HTR-8/SVneo (cell line): ENCODE data around the gene NAAA.
"Not testable (repeated sequence)": the region's sequence is repeated elsewhere in the genome, so short reads cannot be mapped to it uniquely, and the experiment has no call there.

Experiments used
- DNase-seq: peaks from one replicate; pipeline ENCODE4 v3.0.0; 2011; ENCODE audit warnings: low spot score, mixed read lengths; ENCODE audit not compliant: insufficient read length
- FAIRE-seq: peaks from 2 replicates; lab custom pipeline; 2011; peaks lifted over from hg19 to GRCh38; lab: Jason Lieb, UNC

Gene NAAA

DNA sequence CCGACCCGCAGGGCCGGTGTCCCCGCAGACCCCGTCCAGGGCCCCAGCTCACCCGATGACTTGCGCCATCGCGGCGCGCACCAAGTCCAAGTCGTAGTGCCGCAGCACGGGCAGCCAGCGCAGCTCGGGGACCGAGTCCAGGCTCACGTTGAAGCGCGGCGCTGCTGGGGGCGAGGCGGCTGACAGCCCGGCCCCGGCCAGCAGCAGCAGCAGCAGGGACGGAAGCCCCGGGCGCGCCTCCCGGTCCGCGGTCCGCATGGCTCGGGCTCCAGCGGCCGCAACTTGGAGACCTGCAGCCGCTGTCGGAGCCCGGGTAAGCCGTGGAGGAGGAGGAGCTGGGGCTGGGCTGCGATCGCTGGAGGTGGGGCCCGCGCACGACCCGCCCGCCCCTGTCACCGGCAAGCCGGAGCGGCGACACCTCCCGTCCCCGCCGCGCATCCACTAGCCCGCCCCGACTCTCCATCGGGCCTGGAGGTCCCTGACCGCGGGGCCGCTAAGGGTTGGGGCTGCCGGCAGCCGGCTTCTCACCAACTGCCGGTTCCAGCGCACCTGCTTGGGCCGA lies at the start of gene NAAA:
NAAA (minus strand) TSS at position 322 of the 562 bp plus-strand sequence; CDS start at position 258, 64 bp downstream.
- DNase-seq (peak; percentile 41), FAIRE-seq (no peak)

DNA sequence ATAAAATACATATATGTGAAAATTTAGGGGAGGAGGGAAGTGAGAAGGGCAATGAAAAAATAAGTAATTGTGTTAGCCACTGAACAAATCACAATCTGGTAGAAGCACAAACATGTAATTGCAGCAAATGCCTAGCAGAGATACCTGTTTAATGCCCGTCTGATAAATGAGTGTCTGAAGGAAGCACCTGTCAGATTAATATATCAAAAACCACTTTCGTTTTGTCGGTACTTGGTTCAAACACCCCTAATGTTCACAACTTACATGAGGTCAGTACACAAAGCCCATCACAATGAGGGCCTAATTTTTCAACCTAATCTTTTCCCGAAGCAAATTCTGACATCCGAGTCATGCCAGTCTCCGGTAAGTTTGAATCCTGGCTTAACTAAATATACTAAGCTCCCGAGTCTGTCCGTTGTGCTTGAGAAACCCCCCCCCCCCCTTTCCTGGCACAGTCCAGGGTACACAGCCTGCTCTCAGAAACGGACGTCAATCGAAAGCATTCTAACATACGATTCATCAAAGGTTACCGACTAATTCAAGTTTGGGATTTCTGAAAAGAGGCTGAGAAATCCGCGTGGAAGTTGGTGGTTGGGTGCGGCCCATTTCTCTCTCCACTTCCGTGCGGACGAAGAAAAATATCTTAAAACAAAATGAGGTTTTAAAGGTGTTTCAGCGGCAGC lies 49.2 kb upstream of the NAAA start:
- no peak for FAIRE-seq
- no peak for DNase-seq

DNA sequence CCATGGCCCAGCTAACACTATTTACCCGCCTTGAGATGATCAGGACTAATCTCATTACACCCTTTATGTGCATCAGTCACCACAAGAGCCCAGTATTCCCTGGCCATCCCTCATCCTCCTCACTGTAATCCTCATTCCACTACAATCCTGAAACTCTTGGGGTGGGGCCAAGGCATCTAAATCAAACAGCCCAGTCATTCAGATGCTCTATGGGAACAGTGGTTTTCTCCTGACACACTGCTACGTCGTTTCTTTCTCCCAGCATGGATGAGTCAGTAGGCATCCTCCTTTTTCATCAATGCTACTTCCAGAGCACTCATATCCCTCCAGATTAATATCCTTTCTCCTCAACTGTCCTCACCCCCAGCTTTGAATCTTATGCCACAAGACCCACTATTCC lies 44.3 kb upstream of the NAAA start:
- FAIRE-seq (no peak), DNase-seq (peak; percentile 10)

DNA sequence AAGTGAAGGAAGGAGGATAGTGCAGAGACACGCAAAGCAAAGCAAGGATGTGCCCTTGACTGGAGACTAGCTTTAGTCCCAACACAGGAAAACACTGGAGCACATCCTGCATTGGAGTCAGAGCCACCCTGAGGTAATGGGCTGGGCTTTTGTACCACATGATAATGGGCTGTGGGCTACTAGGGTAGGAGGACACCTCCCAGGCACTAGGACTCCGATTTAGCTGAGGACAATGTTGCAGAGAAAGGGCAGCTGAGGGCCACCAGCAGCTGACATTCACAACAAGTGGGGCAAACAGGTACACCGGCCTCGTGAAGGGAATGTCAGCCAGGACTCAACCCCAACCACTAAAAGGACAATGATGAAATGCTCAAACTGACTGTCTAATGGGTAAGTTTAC lies 39.8 kb upstream of the NAAA start:
- FAIRE-seq (no peak), DNase-seq (no peak)

DNA sequence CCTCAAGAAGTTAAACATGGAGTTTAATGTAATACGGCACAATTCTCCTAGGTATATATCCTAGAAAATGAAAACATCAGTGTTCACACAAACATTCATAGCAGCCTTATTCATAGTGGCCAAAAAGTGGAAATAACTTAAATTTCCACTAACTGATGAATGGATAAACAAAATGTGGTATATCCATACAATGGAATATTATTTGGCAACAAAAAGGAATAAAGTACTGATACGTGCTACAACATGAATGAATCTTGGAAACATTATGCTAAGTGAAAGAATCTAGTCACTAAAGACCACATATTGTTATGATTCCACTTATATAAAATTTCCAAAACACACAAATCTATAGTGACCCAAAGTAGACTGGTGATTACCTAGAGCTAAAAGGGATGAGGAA lies 35.4 kb upstream of the NAAA start:
- DNase-seq (no peak), FAIRE-seq (no peak)

DNA sequence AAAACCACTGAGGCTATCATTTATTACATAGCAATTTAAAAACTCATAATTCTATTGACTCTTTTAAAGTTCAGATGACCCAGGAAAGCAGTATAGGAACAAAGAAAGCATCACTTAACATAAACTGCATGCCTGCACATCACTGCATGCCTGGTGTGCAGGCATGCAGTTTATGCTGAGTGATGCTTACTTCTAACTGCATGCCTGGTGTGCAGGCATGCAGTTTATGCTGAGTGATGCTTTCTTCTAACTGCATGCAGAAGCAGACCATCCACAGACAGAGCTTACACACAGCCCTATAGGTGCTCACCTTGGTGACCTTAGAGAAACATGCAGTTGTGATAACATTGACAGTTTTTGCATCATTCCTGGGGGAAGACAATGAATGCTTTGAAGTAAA lies 33.0 kb upstream of the NAAA start:
- no peak for DNase-seq
- no peak for FAIRE-seq

DNA sequence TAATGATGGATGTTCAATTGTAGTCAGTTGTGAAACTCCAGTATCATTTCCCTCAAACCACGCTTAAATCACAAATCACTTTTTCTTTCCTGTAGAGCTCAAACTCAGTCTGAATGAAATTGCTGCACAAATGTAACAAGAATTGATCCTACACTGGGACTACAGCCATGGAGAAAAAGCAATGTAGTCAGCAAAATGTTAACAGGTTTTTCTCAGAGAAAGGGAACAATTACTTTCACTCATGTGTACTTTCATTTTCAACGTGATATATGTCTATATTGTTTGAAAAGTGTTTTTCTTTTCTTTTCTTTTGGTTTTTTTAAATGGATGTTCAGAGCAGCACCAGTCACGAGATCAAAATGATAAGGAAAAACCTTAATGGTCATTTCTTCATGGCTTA lies 27.3 kb upstream of the NAAA start:
- FAIRE-seq = no peak
- DNase-seq = no peak

DNA sequence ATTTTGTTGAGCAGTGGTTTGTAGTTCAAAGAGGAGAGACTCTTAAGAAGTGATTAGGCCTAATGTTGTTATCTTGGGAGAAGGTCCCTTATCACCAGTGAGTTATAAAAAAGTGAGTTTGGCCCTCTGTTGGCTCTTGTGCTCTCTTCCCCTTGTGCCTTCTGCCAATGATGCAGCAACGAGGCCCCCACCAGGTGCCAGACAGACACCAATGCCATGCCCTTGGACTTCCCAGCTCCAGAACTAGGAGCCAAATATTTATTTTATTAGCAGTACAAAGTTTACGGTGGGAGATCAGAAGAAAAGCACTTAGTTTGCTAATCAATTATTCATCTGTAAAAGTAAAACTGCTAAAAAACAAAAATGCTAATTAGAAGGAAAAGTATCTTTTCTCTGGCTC lies 22.7 kb upstream of the NAAA start:
- FAIRE-seq = no peak
- no peak for DNase-seq

DNA sequence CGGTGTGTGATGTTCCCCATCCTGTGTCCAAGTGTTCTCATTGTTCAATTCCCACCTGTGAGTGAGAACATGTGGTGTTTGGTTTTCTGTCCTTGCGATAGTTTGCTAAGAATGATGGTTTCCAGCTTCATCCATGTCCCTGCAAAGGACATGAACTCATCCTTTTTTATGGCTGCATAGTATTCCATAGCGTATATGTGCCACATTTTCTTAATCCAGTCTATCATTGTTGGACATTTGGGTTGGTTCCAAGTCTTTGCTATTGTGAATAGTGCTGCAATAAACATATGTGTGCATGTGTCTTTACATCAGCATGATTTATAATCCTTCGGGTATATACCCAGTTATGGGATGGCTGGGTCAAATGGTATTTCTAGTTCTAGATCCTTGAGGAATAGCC lies 21.3 kb upstream of the NAAA start:
- not testable (repeated sequence) for DNase-seq, FAIRE-seq

DNA sequence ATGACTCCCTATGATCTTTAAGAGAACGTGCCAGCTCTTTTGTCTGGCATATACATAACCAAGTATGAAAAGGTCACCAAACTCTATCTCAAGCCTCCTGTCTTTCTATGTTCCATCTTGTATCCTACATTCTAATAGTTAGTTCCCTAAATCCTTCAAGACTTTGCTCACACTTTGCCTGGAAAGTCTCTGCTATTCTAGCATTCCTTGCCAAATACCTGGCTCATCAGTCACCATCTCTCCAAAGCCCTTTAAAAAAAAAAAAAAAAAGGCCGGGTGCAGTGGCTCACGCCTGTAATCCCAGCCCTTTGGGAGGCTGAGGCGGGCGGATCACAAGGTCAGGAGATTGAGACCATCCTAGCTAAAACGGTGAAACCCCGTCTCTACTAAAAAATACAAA lies 17.7 kb upstream of the NAAA start:
- FAIRE-seq, DNase-seq: not testable (repeated sequence)

DNA sequence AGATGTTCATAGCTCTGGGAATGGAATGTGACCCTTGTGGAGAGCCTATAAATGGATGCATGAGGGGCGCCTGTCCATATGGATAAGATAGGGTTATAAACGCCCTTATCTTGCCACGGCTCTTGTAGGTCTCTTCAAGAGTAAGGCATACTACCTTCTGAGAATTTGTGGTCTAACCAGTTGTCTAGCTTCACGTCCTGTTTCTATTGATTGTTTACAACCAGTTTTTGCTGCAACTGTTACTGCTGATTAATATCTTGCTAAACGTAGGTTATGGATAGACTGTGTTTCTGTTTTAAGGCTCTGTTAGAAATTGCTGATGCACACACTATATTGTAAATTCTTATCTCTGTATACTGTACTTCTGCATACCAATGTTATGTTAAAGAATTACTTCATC lies 14.0 kb upstream of the NAAA start:
- not testable (repeated sequence) for FAIRE-seq, DNase-seq

DNA sequence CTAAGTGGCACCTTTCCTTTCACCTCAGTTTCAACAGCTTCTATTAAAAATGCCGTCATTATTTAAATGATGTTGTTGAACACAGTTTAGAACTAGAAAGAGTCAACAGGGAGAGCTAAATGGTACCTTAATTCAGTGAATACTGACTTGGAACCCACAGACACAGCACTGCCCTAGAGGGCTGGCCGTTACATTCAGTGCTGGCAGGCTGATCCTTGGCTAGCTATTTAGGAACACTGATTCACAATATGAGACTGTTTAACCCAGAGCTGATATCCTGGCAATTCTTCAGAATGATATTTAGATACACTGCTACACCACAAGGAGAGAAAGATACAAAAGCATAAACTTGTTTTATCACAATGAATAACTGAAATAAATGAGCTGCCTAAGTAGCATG lies 12.7 kb upstream of the NAAA start:
- FAIRE-seq = no peak
- no peak for DNase-seq

DNA sequence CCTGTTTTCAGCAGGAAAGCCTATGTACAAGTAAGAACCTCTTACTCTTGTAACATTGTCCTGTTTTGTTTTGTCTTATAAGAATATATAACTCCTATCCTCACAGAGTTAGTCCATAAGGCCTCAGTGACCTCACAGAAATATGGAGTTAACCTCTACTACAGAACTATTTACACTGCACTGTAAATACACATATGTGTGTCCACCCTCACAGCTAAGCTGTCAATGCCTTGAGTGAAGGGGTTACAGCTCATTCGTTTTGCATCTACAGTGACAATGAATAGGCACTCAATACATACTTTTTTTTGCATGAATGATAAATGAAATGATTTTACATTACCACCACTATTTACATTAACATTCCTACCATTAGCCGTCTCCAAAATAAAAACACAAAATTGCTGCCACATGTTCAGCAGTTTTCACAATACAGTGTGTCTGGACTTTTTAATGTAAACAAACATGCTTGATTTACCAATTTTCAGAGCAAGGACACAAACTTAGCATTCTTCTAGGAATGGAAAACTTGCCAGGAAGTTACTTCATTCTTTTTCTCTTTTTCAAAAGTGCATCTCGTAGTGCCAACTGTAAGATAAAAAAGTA lies 9.5 kb upstream of the NAAA start:
- DNase-seq (no peak), FAIRE-seq (no peak)

DNA sequence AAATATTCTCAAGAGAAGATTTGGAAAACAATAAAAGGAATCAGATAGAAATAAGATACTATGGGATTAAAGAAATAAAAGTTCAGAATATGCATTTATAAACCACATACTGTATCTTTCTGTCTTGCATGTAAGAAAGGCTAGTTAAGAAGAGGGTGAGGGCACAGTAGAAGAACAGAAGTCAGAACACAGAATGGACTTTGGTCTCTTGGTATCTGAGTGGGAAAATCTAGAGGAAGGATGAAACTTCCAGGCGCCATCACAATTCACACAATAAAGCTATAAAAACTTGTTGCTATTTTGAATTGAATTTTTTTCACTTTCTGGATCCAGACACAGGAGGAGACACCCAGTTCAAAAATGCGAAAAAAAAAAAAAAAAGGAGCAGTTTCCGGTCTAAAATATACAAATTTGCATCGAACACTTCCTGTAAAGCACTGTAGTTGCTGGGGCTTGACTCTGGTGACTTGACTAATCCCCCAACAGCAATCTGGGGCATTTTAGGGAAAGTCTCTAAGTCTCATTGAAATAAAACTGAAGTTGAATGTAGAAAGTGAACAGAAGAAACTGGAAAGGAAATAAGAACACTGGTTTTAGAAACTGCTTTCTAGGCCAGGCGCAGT lies 8.1 kb upstream of the NAAA start:
- no peak for DNase-seq
- no peak for FAIRE-seq

DNA sequence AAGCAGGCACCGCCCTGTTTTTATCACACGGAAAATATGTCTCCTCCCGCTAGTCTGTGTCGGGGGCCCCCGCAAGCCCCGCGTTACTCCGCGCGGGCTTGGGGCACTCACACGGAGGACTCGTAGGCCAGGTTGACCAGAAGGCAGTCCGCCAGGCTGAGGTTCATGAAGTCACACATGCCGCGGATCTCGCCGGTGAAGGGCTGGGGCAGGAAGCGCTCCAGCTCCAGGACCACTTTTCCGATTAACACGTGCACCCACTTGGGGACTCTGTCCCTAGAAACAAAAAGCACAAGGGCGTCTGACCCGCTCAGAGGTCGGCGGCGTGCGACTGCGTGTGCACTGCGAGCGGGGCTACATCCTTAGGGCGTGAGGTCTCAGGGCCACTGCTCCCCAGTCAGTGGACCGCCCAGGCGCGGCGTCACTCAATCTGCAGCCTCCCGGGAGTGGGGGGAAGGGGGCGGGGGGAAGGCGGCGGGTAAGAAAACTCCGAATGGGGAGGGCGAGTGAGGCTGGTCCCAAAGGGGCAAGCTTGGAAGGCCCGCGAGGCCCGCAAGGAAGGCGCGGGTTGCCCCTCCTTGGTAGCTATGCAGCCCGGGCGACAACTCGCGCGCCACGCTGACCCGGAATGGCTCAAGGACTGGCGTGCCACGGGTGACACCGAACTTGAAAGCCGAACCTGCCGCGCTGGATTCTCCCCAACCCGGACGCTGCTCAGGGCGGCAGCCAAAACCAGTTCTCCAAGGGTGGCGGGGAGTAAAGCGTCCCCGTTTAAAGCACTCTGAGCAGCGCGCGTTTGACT lies 722 bp downstream of the NAAA start:
- DNase-seq = peak; percentile 71
- no peak for FAIRE-seq

DNA sequence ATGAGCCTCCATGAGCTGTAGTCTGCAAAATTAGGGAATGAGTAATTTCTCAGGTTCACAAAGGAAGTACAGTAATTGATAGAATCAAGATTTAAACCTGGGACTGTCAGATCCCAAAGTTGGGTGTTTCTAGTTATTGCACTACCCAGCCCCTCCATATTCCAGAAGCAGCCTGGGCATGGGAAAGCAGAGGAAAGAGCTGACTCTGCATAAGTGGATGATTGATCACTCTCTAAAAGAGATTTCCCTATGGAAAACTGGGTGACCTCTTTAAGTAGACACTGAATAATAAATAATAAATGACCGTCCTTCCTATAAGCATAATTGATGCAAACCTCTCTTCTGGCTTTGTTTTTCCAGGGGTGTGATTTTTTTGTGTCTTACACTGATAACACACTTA lies 5.2 kb downstream of the NAAA start:
- no peak for FAIRE-seq
- no peak for DNase-seq

DNA sequence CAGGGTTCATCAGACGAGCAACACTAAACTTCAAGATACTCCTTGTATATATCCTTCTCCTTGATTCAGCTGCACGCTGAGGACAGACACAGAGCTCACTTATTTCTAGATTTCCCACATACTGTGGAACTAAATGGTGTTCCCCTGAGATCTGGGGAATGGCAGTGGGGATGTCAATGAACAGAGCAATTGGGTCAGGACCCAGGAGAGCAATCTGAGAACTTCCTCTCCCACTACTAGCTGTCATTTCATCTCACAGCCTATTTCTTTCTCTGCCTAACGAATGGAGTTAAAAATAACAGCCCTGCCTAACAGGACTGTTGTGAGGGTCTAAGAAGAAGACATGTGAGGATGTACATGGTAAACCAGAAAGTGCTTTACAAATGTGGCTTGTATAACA lies 10.7 kb downstream of the NAAA start:
- FAIRE-seq = no peak
- no peak for DNase-seq

DNA sequence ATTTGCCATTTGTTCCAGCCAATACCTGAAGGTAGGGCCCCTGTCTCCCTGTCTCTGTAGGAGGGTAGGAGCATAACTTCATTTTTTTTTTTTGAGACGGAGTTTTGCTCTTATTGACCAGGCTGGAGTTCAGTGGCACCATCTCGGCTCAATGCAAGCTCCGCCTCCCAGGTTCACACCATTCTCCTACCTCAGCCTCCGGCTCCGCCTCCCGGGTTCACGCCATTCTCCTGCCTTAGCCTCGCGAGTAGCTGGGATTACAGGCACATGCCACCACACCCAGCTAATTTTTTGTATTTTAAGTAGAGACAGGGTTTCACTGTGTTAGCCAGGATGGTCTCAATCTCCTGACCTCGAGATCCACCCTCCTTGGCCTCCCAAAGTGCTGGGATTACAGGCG lies 15.9 kb downstream of the NAAA start:
- not testable (repeated sequence) for FAIRE-seq, DNase-seq

DNA sequence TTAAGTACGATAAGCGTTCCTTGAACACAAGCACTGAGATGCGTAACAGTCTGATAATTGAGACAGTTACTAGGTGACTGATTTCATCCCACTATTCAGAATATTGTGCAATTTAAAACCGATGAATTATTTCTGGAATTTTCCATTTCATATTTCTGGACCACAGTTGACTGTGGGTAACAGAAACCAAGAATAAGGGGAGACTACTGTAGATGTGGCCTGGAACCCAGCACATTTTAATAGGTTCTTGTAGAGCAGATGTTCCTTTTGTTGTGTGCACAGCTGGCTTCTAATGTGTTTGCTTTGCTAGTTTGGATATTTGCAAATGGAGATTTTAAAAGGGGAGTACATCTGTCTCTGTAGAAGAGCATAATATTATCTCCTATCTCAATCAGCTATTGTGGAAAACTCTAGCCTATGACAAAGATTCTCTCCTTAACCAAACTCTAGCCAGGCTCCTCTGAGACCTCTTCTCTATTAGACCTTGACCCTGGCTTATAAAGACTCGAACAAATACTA lies 16.4 kb downstream of the NAAA start:
- DNase-seq = no peak

DNA sequence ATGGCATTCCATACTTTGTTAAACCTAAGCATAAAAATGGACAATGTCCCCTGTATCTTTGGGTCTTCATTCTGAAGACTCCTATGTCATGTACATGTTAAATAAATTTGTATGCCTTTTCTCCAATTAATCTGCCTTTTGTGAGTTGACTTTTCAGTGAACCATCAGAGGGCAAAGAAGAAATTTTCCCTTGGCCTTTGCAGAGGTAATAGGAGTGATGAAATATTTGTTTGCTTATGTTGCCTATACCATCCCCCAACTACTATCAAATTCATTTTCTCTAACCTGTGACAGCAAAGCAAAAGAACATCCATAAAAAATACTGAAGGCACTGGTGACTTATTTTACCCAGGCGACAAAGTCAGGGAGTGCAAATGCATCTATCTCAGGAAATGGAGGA lies 18.2 kb downstream of the NAAA start:
- FAIRE-seq (no peak), DNase-seq (no peak)

More for the DNA sequence above, 16.4 kb downstream of the NAAA start:
- FAIRE-seq = no peak
